ENCODE measurements around the gene PCGF1. TPM values are rescaled to one million over a fixed set of nuclear protein-coding genes. Genes with fewer than 3 reads are reported as not detected.

The PCGF1 gene
- total RNA-seq, 1 donor from 2014 or later: 17.9 TPM

DNA sequence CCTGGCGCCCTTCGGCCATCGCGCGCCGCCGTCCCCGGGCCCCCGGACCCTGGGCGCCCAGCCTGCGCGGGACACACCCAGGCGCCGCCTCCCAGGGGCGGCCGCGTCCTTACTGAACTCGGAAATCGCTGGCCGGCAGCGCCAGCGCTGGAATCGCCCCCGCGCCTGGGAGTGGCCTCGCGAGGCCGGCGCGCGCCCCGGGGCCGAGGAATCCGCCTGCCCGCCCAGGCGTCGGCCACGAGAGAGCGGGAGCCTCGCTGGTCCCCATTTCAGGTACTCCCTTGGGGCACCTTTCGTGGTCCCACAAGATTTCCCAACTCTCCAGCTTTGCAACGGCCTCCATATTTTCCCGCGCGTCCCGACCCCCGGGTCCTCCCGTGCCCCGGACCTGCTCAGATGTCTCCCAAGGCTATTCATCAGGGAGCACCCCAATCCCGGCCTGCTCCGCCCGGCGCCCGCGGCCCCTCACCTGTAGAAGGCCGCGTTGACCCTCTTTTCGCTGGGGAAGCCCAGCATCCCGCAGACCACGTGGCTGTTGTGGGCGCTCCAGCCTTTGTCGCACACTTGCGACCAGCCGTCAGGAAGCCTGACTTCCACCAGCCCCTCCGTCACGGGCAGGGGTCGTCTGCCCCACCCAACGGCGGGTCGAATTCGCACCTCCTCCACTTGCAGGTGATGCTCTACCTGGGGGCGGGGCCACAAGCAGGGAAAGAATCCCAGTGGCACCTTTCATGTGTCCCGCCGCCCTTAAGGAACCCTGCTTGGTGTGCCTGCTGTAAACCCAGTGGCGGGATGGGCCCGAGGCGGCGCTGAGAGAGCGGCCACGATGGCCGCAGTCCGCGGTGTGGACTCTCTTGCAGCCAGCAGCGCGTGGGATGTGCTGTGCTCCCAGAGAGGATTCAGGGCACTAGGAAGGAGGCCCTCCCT is 41.7 kb upstream of the PCGF1 start:
- peak overlapping the region; percentile 21 for H3K27ac ChIP-seq (ENCODE audit: low read depth, low read length)
- FAIRE-seq (no peak), DNase-seq (ENCODE audit: low read depth) (no peak)
- H3K36me3 ChIP-seq (ENCODE audit: insufficient read depth, low read length): no peaks in the 10 kb centered on the region
- Mint-ChIP-seq H3K36me3 (ENCODE audit: low read depth, unreplicated experiment) (peaks cover 2% of the 10 kb centered on the region), H3K27me3 (ENCODE audit: low read depth, unreplicated experiment) (peaks cover 7% of the 10 kb centered on the region), H3K9me3 (ENCODE audit: unreplicated experiment) (no peaks in the 10 kb centered on the region), H3K4me1 (ENCODE audit: low read depth, unreplicated experiment) (peaks cover 9% of the 10 kb centered on the region), H3K27ac (ENCODE audit: unreplicated experiment) (no peak overlapping the region), H3K4me3 (ENCODE audit: unreplicated experiment) (peak overlapping the region; percentile 75)
- peak overlapping the region; percentile 67 for H3K9ac ChIP-seq (ENCODE audit: low read length)
- no peaks in the 10 kb centered on the region for H3K27me3 ChIP-seq (ENCODE audit: insufficient read depth, low read length)
- peak overlapping the region; percentile 78 for H2AFZ ChIP-seq (ENCODE audit: low read depth, low read length)
- no peak for TF ChIP-seq EZH2 (IDR thresholded peaks at IDR 0.05; ENCODE audit: insufficient read depth, low read length)
- TF ChIP-seq, protein P1, sequence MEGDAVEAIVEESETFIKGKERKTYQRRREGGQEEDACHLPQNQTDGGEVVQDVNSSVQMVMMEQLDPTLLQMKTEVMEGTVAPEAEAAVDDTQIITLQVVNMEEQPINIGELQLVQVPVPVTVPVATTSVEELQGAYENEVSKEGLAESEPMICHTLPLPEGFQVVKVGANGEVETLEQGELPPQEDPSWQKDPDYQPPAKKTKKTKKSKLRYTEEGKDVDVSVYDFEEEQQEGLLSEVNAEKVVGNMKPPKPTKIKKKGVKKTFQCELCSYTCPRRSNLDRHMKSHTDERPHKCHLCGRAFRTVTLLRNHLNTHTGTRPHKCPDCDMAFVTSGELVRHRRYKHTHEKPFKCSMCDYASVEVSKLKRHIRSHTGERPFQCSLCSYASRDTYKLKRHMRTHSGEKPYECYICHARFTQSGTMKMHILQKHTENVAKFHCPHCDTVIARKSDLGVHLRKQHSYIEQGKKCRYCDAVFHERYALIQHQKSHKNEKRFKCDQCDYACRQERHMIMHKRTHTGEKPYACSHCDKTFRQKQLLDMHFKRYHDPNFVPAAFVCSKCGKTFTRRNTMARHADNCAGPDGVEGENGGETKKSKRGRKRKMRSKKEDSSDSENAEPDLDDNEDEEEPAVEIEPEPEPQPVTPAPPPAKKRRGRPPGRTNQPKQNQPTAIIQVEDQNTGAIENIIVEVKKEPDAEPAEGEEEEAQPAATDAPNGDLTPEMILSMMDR (IDR thresholded peaks at IDR 0.05; ENCODE audit: insufficient read depth, low read depth, low read length): no peak
- H3K79me2 ChIP-seq (ENCODE audit: insufficient read depth, low read length): peaks cover 48% of the 10 kb centered on the region
- H3K4me1 ChIP-seq (ENCODE audit: insufficient read depth, low read length): peaks cover 25% of the 10 kb centered on the region
- peak overlapping the region; percentile 54 for H3K4me3 ChIP-seq (ENCODE audit: insufficient read depth, low read depth, low read length)
- peak overlapping the region; percentile 92 for H3K4me2 ChIP-seq (ENCODE audit: low read length)
- H3K9me3 ChIP-seq (ENCODE audit: insufficient read depth, low read depth, low read length): no peaks in the 10 kb centered on the region
- H4K20me1 ChIP-seq (ENCODE audit: insufficient read depth, low read length): peaks cover 6% of the 10 kb centered on the region

DNA sequence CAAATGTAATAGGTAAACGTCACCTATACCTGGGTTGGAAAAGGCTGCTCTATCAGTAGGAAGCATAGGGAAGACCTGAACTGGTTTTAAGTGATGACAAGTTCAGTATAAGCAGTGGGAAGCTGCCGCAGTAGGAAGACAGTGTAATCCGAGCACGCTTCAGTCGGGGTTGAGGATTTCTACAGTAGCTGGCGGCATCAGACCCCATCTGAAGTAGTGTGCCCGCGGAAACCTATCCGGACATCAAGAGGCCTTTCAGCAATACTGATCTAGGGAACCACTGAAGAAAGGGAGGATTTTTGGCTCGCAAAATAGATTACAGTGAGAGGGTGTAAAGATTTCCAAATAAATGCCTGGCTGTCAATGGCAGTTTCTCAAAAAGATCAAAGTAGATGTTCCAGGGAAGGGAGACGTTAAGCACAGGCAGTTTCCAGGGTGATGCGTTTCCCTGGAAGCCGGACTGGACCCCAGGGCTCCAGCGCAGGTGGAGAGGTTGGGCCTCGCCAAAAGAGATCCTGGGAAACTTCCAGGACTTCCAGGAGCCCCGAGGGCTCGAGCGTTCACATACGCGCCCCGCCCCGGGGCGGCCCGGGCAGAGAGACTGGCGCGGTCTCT is 40.9 kb upstream of the PCGF1 start:
- no peak for FAIRE-seq
- H3K27me3 Mint-ChIP-seq (ENCODE audit: low read depth, unreplicated experiment): peaks cover 7% of the 10 kb centered on the region
- Histone ChIP-seq H3K4me2 (ENCODE audit: low read length) (peak overlapping the region; percentile 92), H3K79me2 (ENCODE audit: insufficient read depth, low read length) (peaks cover 44% of the 10 kb centered on the region), H3K27me3 (ENCODE audit: insufficient read depth, low read length) (no peaks in the 10 kb centered on the region), H3K9ac (ENCODE audit: low read length) (peak overlapping the region; percentile 67), H3K4me1 (ENCODE audit: insufficient read depth, low read length) (peaks cover 24% of the 10 kb centered on the region), H2AFZ (ENCODE audit: low read depth, low read length) (peak overlapping the region; percentile 78), H3K9me3 (ENCODE audit: insufficient read depth, low read depth, low read length) (no peaks in the 10 kb centered on the region), H4K20me1 (ENCODE audit: insufficient read depth, low read length) (peaks cover 6% of the 10 kb centered on the region), H3K36me3 (ENCODE audit: insufficient read depth, low read length) (no peaks in the 10 kb centered on the region), H3K4me3 (ENCODE audit: insufficient read depth, low read depth, low read length) (peak overlapping the region; percentile 54), H3K27ac (ENCODE audit: low read depth, low read length) (no peak overlapping the region)
- H3K4me3 Mint-ChIP-seq (ENCODE audit: unreplicated experiment): peak overlapping the region; percentile 87
- no peaks in the 10 kb centered on the region for H3K9me3 Mint-ChIP-seq (ENCODE audit: unreplicated experiment)
- DNase-seq (ENCODE audit: low read depth): no peak
- peaks cover 8% of the 10 kb centered on the region for H3K4me1 Mint-ChIP-seq (ENCODE audit: low read depth, unreplicated experiment)
- H3K27ac Mint-ChIP-seq (ENCODE audit: unreplicated experiment): peak overlapping the region; percentile 50
- H3K36me3 Mint-ChIP-seq (ENCODE audit: low read depth, unreplicated experiment): peaks cover 2% of the 10 kb centered on the region
- TF ChIP-seq EZH2 (IDR thresholded peaks at IDR 0.05; ENCODE audit: insufficient read depth, low read length): no peak
- TF ChIP-seq, protein P1 (IDR thresholded peaks at IDR 0.05; ENCODE audit: insufficient read depth, low read depth, low read length): no peak
